ENCODE measurements around the gene TMEM200B. TPM values are rescaled to one million over a fixed set of nuclear protein-coding genes. Genes with fewer than 3 reads are reported as not detected.
"Not testable (repeated sequence)": the region's sequence is repeated elsewhere in the genome, so short reads cannot be mapped to it uniquely, and the experiment has no call there.

The TMEM200B gene
- total RNA-seq, 1 donor from 2014 or later: 8.5 TPM

DNA sequence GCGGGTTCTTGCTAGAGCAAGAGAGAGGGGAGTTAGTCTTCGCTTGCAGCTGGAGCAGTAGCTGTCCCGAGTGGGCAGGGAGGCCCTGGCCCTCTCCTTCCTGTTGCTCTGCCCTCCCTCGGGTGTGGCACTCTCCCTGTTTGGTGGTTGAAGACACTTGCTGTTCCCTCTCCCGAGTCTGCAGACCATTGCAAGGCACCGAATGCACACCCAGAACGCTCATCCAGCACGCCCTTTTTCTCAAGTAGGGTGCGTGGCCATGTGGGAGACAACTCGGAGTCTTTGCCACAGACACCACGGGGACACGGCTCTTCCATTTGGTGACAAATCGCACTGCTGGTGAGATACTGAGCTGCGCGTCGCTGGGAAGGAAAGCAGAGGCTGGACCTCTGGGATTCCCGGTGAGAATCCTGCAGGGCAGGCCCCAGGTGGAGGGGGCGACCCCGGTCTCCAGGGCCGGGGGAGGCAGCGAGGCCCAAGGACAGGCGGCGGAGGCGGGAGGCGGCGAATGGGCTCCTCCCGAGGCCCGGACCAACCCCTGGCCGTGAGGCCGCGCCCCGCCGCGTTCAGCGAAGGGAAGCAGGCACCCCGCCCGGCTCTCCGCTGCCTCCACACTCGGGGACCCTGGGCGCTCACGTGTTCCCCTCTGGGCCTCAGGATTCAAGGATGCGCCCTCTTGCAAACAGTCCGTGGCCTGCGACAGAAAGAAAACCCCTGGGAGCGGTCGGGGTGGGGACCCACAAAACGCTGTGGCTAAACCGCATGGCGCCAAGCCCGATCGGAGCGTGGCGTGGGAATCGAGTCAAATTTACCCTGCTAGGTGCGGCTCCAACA, 10.4 kb upstream of the TMEM200B start:
- no peak for DNase-seq (ENCODE audit: low spot score)

DNA sequence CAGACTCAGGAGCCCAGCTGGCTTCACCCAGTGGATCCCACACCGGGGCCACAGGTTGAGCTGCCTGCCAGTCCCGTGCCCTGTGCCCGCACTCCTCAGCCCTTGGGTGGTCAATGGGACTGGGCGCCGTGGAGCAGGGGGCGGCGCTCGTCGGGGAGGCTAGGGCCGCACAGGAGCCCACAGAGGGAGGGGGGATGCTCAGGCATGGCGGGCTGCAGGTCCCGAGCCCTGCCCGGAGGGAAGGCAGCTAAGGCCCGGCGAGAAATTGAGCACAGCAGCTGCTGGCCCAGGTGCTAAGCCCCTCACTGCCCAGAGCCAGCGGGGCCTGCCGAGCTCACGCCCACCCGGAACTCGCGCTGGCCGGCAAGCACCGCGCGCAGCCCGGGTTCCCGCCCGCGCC, 7.4 kb upstream of the TMEM200B start:
- DNase-seq (ENCODE audit: low spot score): not testable (repeated sequence)

DNA sequence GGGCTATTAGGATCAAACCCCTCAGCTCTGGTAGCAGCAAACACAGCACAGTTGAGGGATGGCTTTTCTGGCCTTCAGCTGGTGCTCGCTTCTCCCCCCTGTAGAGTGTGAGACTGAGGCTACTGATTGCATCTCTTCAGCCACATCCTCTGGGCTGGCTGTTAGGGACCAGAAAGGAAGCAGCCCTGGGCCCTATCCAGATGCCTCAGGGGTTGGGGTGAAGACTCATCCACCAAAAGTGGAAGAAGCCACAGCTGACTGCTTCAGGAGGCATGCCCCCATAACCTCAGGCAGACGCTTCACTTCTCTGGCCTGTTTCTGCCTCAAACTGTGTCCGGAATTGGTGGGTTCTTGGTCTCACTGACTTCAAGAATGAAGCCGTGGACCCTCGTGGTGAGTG, 6.2 kb upstream of the TMEM200B start:
- DNase-seq (ENCODE audit: low spot score): no peak

DNA sequence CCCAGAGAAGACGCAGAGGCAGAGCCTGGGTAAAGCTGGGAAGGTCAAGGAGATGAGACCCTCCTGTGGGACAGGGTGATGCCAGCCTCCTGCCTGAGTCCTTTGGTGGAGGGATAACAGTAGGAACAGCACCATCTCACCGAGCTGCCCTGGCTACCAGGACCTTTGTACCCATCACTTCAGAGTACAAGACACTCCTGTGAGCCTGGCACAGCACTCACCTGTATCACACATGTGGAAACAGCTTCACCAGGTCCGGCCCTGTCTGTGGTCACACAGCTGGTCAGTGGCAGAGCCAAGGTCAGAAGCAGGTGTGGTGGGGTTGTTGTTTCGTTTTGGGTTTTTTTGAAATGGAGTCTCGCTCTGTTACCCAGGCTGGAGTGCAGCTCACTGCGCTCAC, 5.0 kb upstream of the TMEM200B start:
- DNase-seq (ENCODE audit: low spot score): no peak

DNA sequence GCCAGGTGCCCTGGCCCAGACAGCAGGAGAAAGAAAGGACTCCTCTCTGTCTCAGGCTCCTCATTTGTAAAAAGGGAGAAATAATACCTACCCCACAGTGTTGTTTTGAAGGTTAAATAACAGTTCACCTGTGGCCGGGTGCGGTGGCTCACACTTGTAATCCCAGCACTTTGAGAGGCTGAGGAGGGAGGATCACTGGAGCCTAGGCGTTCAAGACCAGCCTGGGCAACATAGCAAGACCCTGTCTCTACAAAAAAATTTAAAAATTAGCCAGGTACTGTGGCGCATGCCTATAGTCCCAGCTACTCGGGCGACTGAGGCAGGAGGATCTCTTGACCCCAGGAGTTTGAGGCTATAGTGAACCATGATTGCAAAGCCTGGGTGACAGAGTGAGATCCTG, 2.5 kb upstream of the TMEM200B start:
- DNase-seq (ENCODE audit: low spot score): no peak

DNA sequence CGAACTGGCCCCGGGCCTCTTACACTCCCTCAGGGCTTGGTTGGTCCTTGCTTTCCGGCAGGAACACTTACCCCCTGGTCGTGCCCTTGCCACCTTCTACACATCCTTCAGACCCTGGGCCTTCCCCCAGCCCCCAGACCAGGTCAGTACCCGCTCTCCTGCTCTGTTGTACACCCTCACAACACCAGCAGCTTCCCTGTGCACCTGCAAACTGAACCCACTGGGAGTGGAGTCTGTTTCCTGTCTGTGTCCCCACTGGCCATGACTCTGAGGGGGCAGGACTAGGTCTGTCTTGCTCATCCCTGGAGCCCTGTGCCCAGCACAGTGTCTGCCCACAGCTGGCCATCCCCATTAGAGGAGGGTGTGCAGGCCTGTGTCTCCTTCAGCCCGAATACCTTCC, 2.1 kb upstream of the TMEM200B start:
- DNase-seq (ENCODE audit: low spot score): no peak

DNA sequence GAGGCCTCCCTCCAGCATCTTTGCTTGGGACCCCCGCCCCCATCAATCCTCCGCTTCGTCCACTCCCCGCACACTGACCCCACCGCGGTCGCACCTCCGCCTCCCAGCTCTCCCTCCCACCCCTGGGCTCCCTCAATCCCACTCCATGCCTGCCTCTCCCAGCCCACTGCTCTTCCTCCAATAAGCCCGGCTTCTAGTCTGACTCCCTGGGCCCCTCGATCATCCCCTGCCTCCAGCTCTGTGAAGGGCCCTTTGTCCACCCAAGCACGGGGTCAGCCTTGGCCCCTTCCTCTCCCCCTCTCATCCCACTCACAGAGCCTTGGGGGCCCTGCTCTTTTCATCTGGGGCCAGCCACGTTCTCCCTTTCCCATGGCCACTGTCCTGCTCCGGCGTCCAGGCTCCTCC, 1.5 kb upstream of the TMEM200B start:
- DNase-seq (ENCODE audit: low spot score): no peak

DNA sequence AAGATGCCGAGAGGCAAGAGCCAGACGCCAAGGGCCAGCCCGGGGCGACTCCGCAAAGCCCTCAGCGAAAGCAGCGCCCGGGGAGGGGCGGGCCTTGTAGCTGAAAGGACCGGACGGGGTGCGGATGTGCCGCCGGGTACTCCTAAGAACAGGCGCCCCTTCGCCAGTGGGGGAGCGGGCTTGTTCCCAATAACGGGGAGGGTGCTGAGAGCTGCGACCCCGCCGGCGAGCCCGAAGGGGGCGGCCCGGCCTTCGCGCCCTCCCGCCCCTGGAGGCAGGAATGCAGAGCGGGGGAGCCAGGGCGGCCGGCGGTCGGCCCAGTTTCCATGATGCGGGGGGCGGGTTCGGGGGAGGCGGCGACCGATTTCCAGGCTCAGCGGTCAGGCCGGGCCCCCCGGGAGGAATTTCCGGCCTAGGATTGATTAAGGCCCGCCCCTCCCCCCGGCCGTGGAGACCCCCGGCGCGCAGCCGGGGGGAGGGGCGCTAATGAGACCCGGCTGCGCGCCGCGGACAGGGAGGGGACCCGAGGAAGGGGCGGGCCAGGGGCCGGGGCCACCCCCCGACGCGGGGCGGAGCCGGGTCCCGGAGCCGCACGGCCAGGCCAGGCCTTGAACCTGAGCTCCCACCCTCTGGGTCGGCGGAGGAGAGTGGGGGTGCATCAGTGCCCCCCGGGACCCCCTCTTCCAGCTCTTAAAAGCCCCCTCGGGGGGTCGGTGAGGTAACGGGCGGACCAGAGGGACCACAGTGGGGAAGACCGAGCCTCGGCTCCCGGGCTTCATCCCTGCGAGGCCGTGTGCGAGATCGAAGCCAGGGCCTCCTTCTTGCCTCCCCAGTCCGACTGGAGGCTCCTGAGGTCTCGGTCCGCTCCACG, 898 bp upstream of the TMEM200B start:
- peak; percentile 58 for DNase-seq (ENCODE audit: low spot score)

DNA sequence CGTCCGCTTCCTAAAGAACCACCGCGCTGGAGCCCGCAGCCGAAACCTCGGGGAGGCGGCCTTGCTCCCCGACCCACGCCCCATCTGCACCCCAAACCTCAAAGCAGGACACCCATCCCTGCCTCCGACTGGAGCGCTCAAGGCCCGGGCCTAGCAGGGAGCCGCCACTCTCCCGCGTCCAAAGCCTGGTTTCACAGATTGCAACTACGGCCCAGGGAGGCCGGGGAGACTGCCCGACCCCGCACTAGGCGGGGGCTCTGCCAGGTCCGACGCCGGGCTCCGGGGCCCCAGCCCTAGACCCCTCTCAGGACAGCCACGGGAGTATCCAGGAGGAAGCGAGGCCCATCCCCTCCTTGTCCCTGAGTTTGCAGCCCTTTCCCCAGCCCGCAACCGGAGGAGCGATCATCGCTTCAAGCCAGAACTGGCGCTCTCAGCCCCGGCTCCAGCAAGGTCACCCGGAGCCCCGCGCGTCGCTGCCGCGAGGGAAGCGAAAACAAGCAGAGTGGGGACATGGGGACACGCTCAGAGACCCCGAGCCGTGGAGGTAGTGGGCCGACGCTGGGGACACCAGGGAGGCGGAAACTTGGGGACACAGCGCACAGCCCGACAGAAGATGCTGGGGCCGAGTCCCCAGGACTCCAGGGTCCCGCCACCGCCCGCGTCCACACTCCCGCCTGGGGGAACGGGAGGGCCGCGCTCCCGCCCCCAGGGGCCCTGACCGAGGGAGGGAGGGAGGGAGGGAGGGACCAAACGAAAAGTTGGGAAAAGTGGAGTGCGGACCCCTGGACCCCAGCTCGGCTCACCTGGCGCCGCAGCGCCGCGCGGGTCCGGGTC, 433 bp downstream of the TMEM200B start:
- no peak for DNase-seq (ENCODE audit: low spot score)

DNA sequence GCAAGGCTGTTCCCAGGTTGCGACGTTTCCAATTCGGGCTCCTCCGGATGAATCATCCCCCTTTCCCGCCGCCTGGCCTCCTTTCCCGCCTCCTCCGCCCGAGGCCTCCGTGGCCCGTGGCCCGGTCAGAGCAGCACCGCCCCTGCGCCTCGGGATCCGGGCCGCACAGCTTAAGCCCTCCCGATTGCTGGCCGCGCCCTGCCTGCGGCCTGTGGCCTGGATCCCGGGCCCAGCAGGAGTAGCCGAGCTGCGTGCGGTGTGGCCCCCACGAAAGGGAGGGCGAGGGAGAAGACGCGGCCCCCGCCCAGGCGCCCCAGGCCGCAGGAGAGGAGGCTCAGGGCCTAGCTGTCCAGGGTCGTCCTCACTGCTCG, 1.0 kb downstream of the TMEM200B start:
- DNase-seq (ENCODE audit: low spot score): no peak

DNA sequence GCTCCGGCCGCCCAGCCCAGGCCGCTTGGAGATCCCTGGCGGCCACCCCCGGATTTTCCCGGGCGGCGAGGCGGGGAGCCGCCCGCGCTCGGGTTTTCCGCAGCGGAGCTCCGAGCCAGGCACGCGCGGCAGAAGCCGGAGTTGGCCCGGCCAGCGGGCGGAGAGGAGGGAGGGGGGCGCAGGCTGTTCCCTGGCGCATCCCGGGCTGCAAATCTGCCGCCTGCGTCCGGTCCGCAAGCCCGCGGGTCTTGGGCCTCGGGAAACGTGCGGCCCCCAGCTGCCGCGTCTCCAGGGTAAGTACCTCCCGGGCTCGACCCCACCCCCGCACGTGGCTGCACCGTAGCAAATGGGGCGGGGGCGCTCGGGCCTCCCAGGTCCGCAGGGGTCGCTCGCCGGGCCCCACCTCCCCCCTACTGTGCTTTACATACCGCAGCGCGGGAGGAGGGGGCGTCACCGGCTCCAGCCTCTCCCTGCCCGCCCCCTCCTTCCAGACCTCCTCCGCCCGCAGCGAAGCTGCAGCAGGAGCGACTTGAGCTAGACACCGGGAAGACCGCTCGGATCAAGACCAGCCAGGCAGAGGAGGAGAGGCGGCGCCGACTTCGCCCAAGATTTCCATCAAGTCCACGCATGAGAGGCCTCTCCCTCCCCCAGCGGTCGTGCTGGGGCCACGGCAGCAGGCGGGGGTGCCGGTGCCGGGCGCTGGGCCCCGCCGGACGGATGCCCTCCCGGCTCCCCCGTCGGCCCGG, 1.6 kb downstream of the TMEM200B start:
- DNase-seq (ENCODE audit: low spot score): no peak

DNA sequence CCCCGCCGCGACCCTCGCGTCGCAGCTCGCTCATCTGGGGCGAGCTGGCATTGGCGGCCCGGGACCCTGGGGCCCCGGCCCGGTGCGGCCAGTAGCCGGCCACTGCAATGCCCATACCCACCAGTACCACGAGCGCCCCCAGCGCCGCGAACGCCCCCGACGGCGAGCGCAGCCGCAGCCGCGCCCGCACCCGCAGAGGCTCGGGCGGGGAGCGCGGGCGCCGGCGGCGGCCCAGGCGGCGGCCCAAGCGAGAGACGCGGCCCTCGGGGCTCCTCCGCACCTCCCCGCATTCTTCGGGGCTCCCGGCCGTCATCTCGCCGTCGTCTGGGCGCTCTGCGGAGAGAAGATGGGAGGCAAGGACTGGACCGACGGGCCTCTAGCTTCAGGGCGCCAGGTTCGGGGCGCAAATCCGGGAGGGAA, 2.2 kb downstream of the TMEM200B start:
- DNase-seq (ENCODE audit: low spot score): no peak

DNA sequence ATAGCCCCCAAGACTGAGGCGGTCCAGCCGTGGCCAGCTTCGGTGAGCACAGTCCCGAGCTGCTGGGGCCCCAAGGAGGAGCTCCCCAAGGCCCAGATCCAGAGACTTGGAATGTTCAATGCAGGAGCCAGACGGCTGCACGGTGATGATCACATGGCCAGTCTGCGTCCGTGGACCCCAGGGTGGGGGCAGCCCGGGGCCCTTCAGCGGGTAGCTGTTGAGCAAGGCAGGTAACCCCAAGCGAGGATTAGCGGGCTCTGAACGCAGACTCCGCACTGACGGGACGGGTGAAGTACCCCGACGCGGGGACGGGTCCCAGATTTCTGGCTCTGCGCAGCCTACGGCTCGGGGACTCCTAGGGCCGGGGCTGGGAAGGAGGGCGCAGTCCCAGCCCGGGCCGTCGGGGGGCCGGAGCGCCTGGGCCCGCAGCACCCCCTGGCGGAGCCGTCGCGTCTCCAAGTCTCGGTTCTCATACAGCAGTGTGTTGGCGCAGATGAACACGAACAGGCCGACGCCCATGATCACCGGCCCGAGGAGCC, 2.7 kb downstream of the TMEM200B start:
- DNase-seq (ENCODE audit: low spot score): no peak

DNA sequence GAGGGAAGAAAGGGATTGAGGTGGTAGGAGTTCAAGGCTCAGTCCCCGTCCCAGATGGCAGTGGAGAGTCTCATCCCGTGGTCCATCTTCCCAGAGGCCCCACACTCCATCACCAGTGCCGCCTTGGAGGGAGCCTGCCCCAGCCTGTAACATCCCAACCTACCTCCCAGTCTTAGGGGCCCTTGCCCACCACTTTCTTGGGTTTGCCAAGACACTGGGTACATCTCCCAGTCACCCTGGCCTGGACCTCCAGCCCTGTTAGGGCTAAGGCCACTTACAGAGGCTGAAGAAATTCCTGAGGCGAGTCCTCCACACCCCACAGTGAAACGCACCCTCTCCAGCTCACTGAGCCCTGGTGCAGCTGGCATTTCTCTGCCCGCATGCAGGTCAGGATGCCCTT, 3.3 kb downstream of the TMEM200B start:
- no peak for DNase-seq (ENCODE audit: low spot score)

DNA sequence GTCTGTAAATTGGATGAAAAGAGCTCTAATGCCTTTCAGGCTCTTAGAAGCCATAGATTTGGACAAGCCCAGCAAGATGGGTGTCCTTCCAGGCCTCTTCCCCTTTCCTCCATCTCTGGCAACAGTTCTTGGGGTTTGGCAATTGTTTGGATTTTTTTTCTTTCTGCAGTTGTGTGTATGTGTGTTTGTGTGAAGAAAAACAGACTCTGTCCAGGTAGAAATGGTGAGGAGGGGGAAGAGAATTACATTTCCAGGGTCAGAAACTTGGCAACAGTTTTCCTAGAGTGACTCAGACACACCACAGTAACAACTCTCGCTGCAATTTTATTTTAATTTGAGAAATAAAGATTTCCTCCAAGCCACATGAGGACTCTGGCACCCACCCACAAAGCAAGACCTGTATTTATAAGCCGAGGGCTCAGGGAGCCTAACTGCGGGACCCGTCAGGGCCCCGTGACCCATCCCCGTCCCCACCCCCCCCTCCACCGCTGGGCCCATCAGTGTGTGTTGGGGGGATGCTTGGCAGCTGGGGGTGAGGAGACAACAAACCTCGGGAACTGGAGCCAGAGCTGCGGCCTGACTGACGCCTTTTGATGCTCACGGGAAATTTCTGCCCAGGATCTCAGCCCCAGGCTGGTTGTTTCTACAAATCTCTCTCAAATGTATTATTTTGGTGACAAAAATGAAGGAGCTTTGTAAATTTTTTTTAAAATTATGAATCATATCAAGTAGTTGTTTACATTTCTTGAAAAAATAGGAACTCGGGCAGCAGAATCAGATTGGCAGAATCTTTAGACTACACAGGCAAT, 4.4 kb downstream of the TMEM200B start:
- no peak for DNase-seq (ENCODE audit: low spot score)

DNA sequence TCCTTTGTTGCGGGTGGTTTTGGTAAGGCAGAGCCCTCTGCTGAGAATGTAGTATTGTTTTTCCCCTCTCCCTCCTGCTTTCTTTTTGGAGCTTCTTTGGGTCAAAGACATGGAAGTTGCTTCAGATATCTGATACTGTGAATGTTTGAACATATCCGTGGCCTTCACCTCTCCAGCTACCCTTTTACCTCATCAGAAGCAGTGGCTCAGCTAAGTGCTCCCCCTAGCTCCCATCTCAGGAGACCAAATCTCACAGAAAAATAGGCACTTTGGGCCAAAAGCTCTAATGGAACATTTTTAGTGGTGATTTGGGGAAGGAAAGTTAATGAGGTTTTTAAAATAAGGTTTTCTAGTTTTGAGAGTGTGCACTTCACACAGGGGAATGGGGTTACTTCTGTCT, 6.3 kb downstream of the TMEM200B start:
- no peak for DNase-seq (ENCODE audit: low spot score)

DNA sequence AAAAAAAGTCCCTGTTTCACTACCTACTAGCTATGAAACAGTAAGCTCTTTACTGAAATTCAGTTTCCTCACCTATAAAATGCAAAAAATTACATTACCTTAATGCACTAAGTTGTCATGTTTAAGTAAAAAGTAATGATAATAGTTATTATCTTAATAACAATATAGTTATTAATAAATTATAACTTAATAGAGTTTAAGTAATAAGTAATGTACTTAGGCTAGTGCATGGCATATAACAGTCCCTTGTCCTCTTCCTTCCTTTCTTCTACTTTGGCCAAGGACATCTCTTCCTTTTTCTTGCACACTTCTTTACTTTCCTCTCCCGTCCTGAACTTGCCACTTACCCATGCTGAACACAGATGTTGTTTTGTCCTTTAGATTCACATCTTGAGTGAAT, 9.0 kb downstream of the TMEM200B start:
- no peak for DNase-seq (ENCODE audit: low spot score)

DNA sequence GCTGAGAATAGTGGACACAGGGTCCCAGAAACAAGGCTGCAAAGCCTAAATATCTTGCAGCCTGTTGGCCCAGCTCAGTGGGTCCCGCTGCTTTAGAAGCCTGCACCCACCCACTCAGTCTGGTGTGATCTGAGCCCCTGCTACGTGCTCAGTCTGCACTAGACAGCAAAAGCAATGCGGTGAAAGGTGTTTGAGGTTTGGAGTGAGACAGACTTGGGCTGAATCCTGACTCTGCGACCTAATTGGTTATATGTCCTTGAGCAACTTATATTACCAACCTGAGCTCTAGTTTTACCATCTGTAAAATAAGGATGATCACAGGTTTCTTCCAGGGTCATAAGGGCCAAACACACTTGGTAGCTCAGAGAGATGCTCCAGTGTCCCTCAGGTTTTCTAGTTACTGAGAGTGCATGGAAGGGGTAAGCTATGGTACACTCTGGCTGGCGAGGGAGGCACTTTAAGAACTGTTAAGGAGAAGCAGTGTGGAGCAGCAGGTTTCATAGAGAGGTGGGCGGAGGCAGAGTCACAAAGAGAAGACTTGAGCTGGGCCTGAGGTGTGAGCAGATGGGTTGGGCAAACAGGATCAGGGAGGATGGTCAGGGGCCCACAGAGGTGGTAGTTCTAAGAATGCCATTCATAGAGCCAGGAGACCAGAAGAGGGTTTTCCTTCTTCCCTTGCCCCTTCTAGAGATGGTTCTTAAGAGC, 10.1 kb downstream of the TMEM200B start:
- DNase-seq (ENCODE audit: low spot score): no peak

DNA sequence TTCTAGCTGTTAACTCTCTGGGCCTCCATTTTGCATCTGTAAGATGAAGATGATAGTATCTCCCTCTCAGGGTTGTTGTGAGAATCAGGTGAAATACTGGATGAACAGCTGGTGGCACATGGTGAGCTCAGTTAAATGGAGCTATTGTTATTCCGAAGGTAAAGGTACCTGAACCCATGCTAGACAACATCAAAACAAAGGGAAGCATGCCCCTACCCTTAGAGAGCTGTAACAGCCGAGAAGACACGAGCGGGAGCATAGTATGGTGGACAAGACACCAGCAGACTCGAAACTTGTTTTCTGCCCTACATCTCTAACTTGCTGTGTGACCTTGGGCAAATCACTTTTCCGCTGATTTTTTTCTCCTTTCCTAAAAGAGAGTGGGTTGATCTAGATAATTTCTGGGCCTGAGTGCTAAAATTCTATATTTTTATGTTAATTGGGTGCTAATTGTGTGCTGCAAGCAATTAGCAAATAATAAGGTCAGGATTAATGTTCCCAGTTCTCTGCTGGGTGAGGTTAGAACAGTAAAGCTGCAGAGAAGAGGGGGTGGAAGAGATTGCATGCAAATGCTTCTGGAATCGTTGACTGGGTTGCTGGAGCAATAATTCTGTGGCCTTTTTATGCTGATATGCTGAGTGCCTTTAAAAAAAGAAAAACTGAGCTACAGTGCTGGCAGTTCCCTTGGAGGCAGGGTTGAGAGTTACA, 10.8 kb downstream of the TMEM200B start:
- no peak for DNase-seq (ENCODE audit: low spot score)

Data from mucosa of gallbladder (tissue), 1 donor.